Measurements from ENCODE around the gene ZNF391. TPM values are rescaled to one million over a fixed set of nuclear protein-coding genes. Genes with fewer than 3 reads are reported as not detected.

ZNF391 gene
- total RNA-seq, 1 experiment from 2014 or later, result 5.0 TPM

GRCh38 chr6:27383011-27383410 lies 5.5 kb upstream of the ZNF391 start:
- Mint-ChIP-seq H3K4me1 (ENCODE audit: low read depth, unreplicated experiment) (peaks cover 4% of the 10 kb centered on the region), H3K27me3 (ENCODE audit: insufficient read depth, unreplicated experiment) (no peaks in the 10 kb centered on the region), H3K4me3 (ENCODE audit: unreplicated experiment) (no peak overlapping the region), H3K9me3 (ENCODE audit: unreplicated experiment) (peaks cover 19% of the 10 kb centered on the region), H3K27ac (ENCODE audit: unreplicated experiment) (no peak overlapping the region), H3K36me3 (ENCODE audit: insufficient read depth, unreplicated experiment) (no peaks in the 10 kb centered on the region)
- no peak overlapping the region for H3K4me3 ChIP-seq (ENCODE audit: low read depth, low read length)
- ChIA-PET CTCF (no interaction called here), POLR2A (no interaction called here)
- no peak for TF ChIP-seq CTCF (IDR thresholded peaks at IDR 0.05; ENCODE audit: insufficient read depth in 1 of 2, low read depth in 1 of 2, low read length in 1 of 2, severe bottlenecking in 1 of 2, unreplicated experiment in 1 of 2)
- no peaks in the 10 kb centered on the region for H3K27me3 ChIP-seq (replicated peaks; ENCODE audit: control insufficient read depth, insufficient read depth, low read length)
- no peak for DNase-seq
- peaks cover 9% of the 10 kb centered on the region for H3K9me3 ChIP-seq
- intact Hi-C loops (cut with micrococcal nuclease; ENCODE audit: unreplicated experiment), result no loop called here
- BruUV-seq (replicated peaks), result no TSS peak
- H3K36me3 ChIP-seq (ENCODE audit: control insufficient read depth, insufficient read depth, low read length), result no peaks in the 10 kb centered on the region
- peaks cover 3% of the 10 kb centered on the region; the same call in 1 of the 2 replicates for H3K4me1 ChIP-seq

GRCh38 chr6:27383481-27383880 lies 5.1 kb upstream of the ZNF391 start:
- H3K4me3 ChIP-seq (ENCODE audit: low read depth, low read length), result no peak overlapping the region
- intact Hi-C loops (cut with micrococcal nuclease; ENCODE audit: unreplicated experiment), result no loop called here
- CTCF ChIA-PET, result no interaction called here
- Mint-ChIP-seq H3K4me3 (ENCODE audit: unreplicated experiment) (no peak overlapping the region), H3K27me3 (ENCODE audit: insufficient read depth, unreplicated experiment) (no peaks in the 10 kb centered on the region), H3K9me3 (ENCODE audit: unreplicated experiment) (peaks cover 19% of the 10 kb centered on the region), H3K36me3 (ENCODE audit: insufficient read depth, unreplicated experiment) (no peaks in the 10 kb centered on the region), H3K27ac (ENCODE audit: unreplicated experiment) (no peak overlapping the region), H3K4me1 (ENCODE audit: low read depth, unreplicated experiment) (peaks cover 6% of the 10 kb centered on the region)
- BruUV-seq (replicated peaks), result no TSS peak
- H3K36me3 ChIP-seq (ENCODE audit: control insufficient read depth, insufficient read depth, low read length), result no peaks in the 10 kb centered on the region
- no peaks in the 10 kb centered on the region for H3K27me3 ChIP-seq (replicated peaks; ENCODE audit: control insufficient read depth, insufficient read depth, low read length)
- TF ChIP-seq CTCF (IDR thresholded peaks at IDR 0.05; ENCODE audit: insufficient read depth in 1 of 2, low read depth in 1 of 2, low read length in 1 of 2, severe bottlenecking in 1 of 2, unreplicated experiment in 1 of 2), result no peak
- DNase-seq, result no peak
- H3K4me1 ChIP-seq, result peaks cover 3% of the 10 kb centered on the region; the same call in 1 of the 2 replicates
- H3K9me3 ChIP-seq, result peaks cover 9% of the 10 kb centered on the region
- POLR2A ChIA-PET, result no interaction called here

- ChIA-PET CTCF (no interaction called here), POLR2A (no interaction called here)
- Histone ChIP-seq H3K36me3 (ENCODE audit: control insufficient read depth, insufficient read depth, low read length) (no peaks in the 10 kb centered on the region), H3K27me3 (replicated peaks; ENCODE audit: control insufficient read depth, insufficient read depth, low read length) (no peaks in the 10 kb centered on the region), H3K4me3 (ENCODE audit: low read depth, low read length) (no peak overlapping the region), H3K4me1 (peaks cover 3% of the 10 kb centered on the region; the same call in 1 of the 2 replicates), H3K9me3 (no peaks in the 10 kb centered on the region)
- Mint-ChIP-seq H3K27me3 (ENCODE audit: insufficient read depth, unreplicated experiment) (no peaks in the 10 kb centered on the region), H3K9me3 (ENCODE audit: unreplicated experiment) (peaks cover 13% of the 10 kb centered on the region), H3K27ac (ENCODE audit: unreplicated experiment) (no peak overlapping the region), H3K36me3 (ENCODE audit: insufficient read depth, unreplicated experiment) (no peaks in the 10 kb centered on the region), H3K4me3 (ENCODE audit: unreplicated experiment) (no peak overlapping the region), H3K4me1 (ENCODE audit: low read depth, unreplicated experiment) (peaks cover 6% of the 10 kb centered on the region)
- TF ChIP-seq CTCF (IDR thresholded peaks at IDR 0.05; ENCODE audit: insufficient read depth in 1 of 2, low read depth in 1 of 2, low read length in 1 of 2, severe bottlenecking in 1 of 2, unreplicated experiment in 1 of 2), result no peak
- no peak for DNase-seq
- no TSS peak for BruUV-seq (replicated peaks)
- intact Hi-C loops (cut with micrococcal nuclease; ENCODE audit: unreplicated experiment), result no loop called here
Measured at GRCh38 chr6:27392623-27393022, 4.1 kb downstream of the ZNF391 start.

All from Caco-2 (cell line).